AG04449 (cell line): Measurements from ENCODE around the gene DARS1.

Experiments used
- CTCF ChIA-PET: fragments of 350-600 bp; formaldehyde crosslinking; extraction: SDS; loops from one replicate; lab custom pipeline; 2021; ENCODE audit warnings: antibody characterized with exemption; lab: Yijun Ruan, JAX
- POLR2A ChIA-PET: fragments of 400-600, 350-600 bp; formaldehyde crosslinking; extraction: SDS; loops from one replicate; lab custom pipeline; 2020; ENCODE audit warnings: antibody characterized with exemption, inconsistent platforms; lab: Yijun Ruan, JAX
- DNase-seq: peaks from one replicate; pipeline ENCODE4 v3.0.0-alpha.2; 2010; ENCODE audit warnings: low read depth, low spot score
- H3K4me3 ChIP-seq: 2 replicates; pipeline ENCODE4 v1.5.1; 2011; ENCODE audit warnings: low read depth, mild to moderate bottlenecking, control low read depth, low read length
- TF ChIP-seq, protein P1 (sequence below): IDR thresholded peaks from one replicate; pipeline ENCODE4 v1.5.1; 2011; ENCODE audit warnings: mild to moderate bottlenecking, moderate library complexity, low read length, control low read depth, inconsistent platforms; ENCODE audit not compliant: insufficient read depth; ENCODE audit errors: missing control alignments

The DARS1 gene

DNA sequence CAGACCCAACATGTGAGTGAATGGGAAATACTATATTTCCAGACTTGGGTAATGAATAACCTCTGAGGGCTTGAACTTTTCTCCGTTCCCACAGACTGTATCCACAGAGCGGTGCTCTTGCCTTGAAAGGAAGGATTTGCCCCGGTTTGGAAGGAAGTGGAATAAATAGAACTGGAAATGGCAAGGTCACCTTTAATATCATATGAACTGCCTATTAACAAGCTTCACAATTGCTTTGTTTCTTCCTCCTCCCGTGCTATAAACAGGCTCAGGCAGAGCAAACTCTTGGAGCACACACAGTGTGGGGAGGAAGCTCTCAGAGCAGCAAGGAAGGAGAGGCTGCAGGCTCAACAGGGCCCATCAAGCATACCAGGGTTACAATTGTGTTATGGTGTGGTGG, 28.5 kb upstream of the DARS1 start:
- no peak for DNase-seq
- ChIA-PET POLR2A (no interaction called here), CTCF (no interaction called here)
- no peak overlapping the region for H3K4me3 ChIP-seq
- TF ChIP-seq, protein P1, sequence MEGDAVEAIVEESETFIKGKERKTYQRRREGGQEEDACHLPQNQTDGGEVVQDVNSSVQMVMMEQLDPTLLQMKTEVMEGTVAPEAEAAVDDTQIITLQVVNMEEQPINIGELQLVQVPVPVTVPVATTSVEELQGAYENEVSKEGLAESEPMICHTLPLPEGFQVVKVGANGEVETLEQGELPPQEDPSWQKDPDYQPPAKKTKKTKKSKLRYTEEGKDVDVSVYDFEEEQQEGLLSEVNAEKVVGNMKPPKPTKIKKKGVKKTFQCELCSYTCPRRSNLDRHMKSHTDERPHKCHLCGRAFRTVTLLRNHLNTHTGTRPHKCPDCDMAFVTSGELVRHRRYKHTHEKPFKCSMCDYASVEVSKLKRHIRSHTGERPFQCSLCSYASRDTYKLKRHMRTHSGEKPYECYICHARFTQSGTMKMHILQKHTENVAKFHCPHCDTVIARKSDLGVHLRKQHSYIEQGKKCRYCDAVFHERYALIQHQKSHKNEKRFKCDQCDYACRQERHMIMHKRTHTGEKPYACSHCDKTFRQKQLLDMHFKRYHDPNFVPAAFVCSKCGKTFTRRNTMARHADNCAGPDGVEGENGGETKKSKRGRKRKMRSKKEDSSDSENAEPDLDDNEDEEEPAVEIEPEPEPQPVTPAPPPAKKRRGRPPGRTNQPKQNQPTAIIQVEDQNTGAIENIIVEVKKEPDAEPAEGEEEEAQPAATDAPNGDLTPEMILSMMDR, result no peak

DNA sequence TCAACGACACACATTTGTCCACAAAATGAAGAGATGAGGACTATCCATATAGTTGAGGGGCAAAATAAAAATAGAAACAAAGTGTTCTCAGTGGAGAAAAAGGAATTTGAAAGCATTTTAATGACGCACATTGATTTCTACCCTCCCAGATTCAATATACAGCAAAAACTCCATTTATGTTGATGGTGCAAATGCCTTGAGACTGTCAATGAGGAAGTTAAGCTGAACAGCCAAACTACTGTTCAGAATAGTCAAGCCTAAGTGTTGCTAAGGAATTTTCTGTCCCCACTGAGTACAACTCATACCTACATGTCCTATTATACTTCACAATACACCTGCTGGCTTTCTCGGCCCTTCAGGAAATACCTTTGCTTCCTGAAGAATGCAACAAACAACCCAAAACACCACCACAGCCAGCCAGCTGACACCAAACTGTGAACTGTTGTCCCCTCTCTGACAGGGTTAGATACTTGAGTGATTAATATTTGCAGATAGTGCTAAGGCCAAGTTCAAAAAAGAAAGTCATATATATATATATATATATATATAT, 27.8 kb upstream of the DARS1 start:
- DNase-seq, result no peak
- CTCF ChIA-PET, result no interaction called here
- TF ChIP-seq, protein P1, result no peak
- POLR2A ChIA-PET, result no interaction called here
- no peak overlapping the region for H3K4me3 ChIP-seq

DNA sequence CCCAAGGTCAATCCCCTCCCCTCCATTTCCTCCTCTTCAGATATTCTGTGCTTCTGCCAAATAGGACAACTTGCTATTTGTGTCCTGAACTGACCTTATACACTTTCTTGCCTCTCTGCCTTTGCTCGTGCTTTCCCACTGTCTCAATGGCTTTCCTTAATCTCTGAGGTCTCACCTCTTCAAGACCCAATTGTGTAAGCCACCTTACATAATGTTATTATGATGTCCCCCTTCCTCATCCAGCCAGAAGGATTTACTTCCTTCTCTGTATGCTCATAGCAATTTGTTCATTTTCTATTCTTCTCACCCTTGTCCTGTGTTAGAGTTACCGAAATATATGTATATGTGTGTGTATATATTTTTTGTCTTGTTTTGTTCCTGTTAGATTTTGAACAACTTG, 26.9 kb upstream of the DARS1 start:
- CTCF ChIA-PET, result no interaction called here

DNA sequence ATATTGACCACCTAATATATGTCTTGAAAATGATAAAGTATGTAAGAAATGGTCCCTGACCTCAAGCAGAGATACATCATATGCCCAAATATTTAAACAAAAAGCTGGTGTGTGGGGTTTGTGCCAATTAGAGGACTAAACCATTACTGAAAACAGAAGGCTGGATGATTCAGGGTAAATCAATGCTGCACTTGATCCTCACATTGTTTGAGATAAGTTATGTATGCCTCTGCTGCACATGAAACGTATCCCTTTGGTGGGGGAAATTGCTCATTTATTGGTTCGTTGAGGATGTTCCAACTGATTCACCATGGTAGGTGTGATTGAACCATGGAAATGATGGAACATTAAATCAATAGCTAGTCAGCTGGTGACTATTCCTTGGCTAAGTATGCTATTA, 24.7 kb upstream of the DARS1 start:
- ChIA-PET CTCF (no interaction called here), POLR2A (no interaction called here)
- no peak overlapping the region for H3K4me3 ChIP-seq
- TF ChIP-seq, protein P1, result no peak
- DNase-seq, result no peak

More for the DNA sequence above, 26.9 kb upstream of the DARS1 start:
- POLR2A ChIA-PET, result no interaction called here
- TF ChIP-seq, protein P1, result no peak
- H3K4me3 ChIP-seq, result no peak overlapping the region
- no peak for DNase-seq

DNA sequence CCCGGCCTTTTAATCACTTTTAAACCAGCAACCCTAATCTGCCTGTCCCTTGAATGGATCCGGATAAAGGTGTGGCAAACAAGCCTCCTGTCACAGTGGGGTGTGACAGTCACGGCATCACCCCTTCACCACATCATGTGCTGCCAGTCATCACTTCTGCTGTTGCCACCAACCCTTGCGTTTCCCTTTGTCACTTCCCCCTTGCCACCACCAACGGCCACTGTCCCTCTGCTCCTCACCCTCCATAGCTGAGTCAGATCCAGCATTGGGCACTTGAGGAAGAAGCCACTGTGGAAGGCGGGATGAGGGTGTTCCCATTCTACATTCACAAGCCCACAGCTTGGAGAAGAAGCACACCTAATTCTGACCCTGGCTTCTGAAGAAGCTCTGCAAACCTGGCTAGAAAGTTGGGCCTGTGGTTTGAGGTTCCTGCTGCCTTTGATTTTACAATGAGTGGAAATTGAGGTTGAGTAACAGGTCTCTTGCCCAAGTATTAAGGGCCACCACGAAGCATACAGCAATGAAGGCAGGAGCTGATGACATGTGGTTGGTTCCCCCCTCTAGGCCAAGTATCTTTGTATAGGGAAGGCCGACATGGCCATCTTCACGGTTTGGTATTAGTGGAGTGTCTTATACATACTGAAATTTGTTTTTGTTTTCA, 22.9 kb upstream of the DARS1 start:
- ChIA-PET POLR2A (no interaction called here), CTCF (no interaction called here)
- no peak overlapping the region for H3K4me3 ChIP-seq
- TF ChIP-seq, protein P1, result no peak
- DNase-seq, result no peak

DNA sequence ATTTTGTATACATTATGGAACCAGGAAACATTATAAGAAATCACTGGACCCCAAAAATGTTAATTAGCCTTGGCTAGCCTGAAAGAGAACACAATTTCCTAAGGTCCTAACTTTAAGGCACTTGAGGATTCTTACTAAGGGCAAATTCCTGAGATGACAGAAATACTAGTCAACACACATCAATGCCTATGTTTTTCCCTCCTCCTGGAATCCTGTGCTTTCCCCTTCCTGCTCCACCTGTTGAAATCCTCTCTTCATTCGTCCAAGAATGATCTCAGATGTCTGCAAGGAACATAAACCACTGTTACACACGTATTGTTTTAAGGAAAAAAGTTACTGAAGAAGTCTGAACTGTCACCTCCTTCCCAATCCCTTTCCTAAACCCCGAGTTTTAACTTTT, 21.2 kb upstream of the DARS1 start:
- no peak overlapping the region for H3K4me3 ChIP-seq
- POLR2A ChIA-PET, result no interaction called here
- no peak for DNase-seq
- CTCF ChIA-PET, result no interaction called here
- TF ChIP-seq, protein P1, result no peak
